GM12801 (cell line): ENCODE data around the gene LEFTY2.

Experiments
- CTCF ChIP-seq: IDR thresholded peaks from one replicate; pipeline ENCODE4 v1.5.1; 2011; ENCODE audit warnings: control low read depth; ENCODE audit not compliant: insufficient read length; ENCODE audit errors: extremely low read depth

Gene LEFTY2

GRCh38 chr1:225941187-225941941 lies at the start of gene LEFTY2:
LEFTY2 (minus strand) TSS chr1:225941220; CDS start chr1:225941140, 80 bp downstream.
- no peak for TF ChIP-seq CTCF

- no peak for TF ChIP-seq CTCF
These were observed 46.7 kb upstream of the LEFTY2 start for GRCh38 chr1:225987491-225988316.

- no peak for TF ChIP-seq CTCF
These were observed 40.7 kb upstream of the LEFTY2 start for GRCh38 chr1:225981714-225982113.

GRCh38 chr1:225980005-225980836 lies 39.2 kb upstream of the LEFTY2 start:
- TF ChIP-seq CTCF: no peak

GRCh38 chr1:225979421-225979820 lies 38.4 kb upstream of the LEFTY2 start:
- no peak for TF ChIP-seq CTCF

GRCh38 chr1:225977937-225978748 lies 37.1 kb upstream of the LEFTY2 start:
- no peak for TF ChIP-seq CTCF
